HPDE6-E6E7 (cell line): ENCODE data around the gene KY.

ENCODE experiments used
- DNase-seq: peaks from one replicate; pipeline ENCODE4 v3.0.0; 2011; ENCODE audit warnings: missing footprints; ENCODE audit errors: extremely low spot score

The KY gene

GRCh38 chr3:134644731-134645514, 5.9 kb downstream of the KY start:
- no peak for DNase-seq

- DNase-seq: no peak
These were observed 7.6 kb downstream of the KY start for GRCh38 chr3:134643150-134643675.

- no peak for DNase-seq
These were observed 8.2 kb downstream of the KY start for GRCh38 chr3:134642445-134643149.

- no peak for DNase-seq
These were observed 9.0 kb downstream of the KY start for GRCh38 chr3:134641671-134642300.

GRCh38 chr3:134640872-134641470, 9.9 kb downstream of the KY start:
- DNase-seq: peak; percentile 16

GRCh38 chr3:134640378-134640777, 10.4 kb downstream of the KY start:
- no peak for DNase-seq

GRCh38 chr3:134638385-134639030, 12.3 kb downstream of the KY start:
- no peak for DNase-seq

GRCh38 chr3:134636406-134636805, 14.4 kb downstream of the KY start:
- no peak for DNase-seq

GRCh38 chr3:134630506-134630905, 20.3 kb downstream of the KY start:
- DNase-seq: no peak

GRCh38 chr3:134628884-134629283, 21.9 kb downstream of the KY start:
- DNase-seq: no peak

GRCh38 chr3:134627831-134628230, 23.0 kb downstream of the KY start:
- DNase-seq: no peak

- DNase-seq: no peak
These were observed 24.7 kb downstream of the KY start for GRCh38 chr3:134625885-134626741.

- no peak for DNase-seq
These were observed 25.4 kb downstream of the KY start for GRCh38 chr3:134625462-134625861.

GRCh38 chr3:134624537-134625287, 26.1 kb downstream of the KY start:
- DNase-seq: no peak

GRCh38 chr3:134623615-134624245, 27.1 kb downstream of the KY start:
- no peak for DNase-seq

GRCh38 chr3:134622806-134623365, 27.9 kb downstream of the KY start:
- no peak for DNase-seq

GRCh38 chr3:134621854-134622253, 29.0 kb downstream of the KY start:
- DNase-seq: no peak

GRCh38 chr3:134620476-134621115, 30.2 kb downstream of the KY start:
- no peak for DNase-seq
